Omental fat pad (tissue), 4 donors: ENCODE measurements around the gene EFNA1. TPM values are rescaled to one million over a fixed set of nuclear protein-coding genes. Genes with fewer than 3 reads are reported as not detected.

Experiments
- ATAC-seq: fragments of 150-250 bp; one replicate; pipeline ENCODE4 v1.9.1; 2016; ENCODE audit warnings: mild to moderate bottlenecking, moderate library complexity; ENCODE audit not compliant: low FRiP score
- DNase-seq: peaks from one replicate; pipeline ENCODE4 v3.0.0-alpha.2; 2019; ENCODE audit warnings: low spot score
- CTCF ChIP-seq, 3 donors: fragments of 450-650 bp; IDR thresholded peaks; one replicate each; pipeline ENCODE4 v1.5.1; 2016 to 2017; ENCODE audit warnings: antibody characterized with exemption in 3 of 3, mild to moderate bottlenecking in 3 of 3, moderate library complexity in 2 of 3
- total RNA-seq, 4 donors: library from RNA; depleted of rRNA; stranded (reverse); fragments of >200 nt; gene quantifications; one replicate each; pipeline ENCODE4 v1.1.0, GENCODE V29; 2016

Gene EFNA1
- total RNA-seq, 4 donors from 2014 or later: 29.2 to 61.7 (median 56.7) TPM

GRCh38 chr1:155130272-155131006 is 2.8 kb downstream of the EFNA1 start:
- no peak for ATAC-seq
- no peak for DNase-seq
- no peak for TF ChIP-seq CTCF (IDR thresholded peaks at IDR 0.05)

GRCh38 chr1:155131285-155131684 is 3.6 kb downstream of the EFNA1 start:
- ATAC-seq (no peak), DNase-seq (no peak)
- no peak for TF ChIP-seq CTCF (IDR thresholded peaks at IDR 0.05)

- no peak for TF ChIP-seq CTCF (IDR thresholded peaks at IDR 0.05)
- ATAC-seq: no peak
- no peak for DNase-seq
Measured at GRCh38 chr1:155131856-155132255, 4.2 kb downstream of the EFNA1 start.

- ATAC-seq (no peak), DNase-seq (no peak)
- no peak for TF ChIP-seq CTCF (IDR thresholded peaks at IDR 0.05)
Measured at GRCh38 chr1:155133799-155134281, 6.2 kb downstream of the EFNA1 start.

GRCh38 chr1:155134322-155134721 is 6.6 kb downstream of the EFNA1 start:
- no peak for TF ChIP-seq CTCF (IDR thresholded peaks at IDR 0.05)
- no peak for ATAC-seq
- no peak for DNase-seq

GRCh38 chr1:155134880-155135414 is 7.3 kb downstream of the EFNA1 start:
- ATAC-seq: peak; percentile 91
- no peak for TF ChIP-seq CTCF (IDR thresholded peaks at IDR 0.05)
- DNase-seq: peak; percentile 91
